NB4 (cell line): Measurements from ENCODE around the gene ZNF740.

Experiments
- DNase-seq: peaks from one replicate; pipeline ENCODE4 v3.0.0; 2010; ENCODE audit warnings: low read depth
- H3K4me3 ChIP-seq: one replicate; pipeline ENCODE4 v1.5.1; 2011; ENCODE audit warnings: mild to moderate bottlenecking, low read depth, low read length, moderate library complexity
- MYC ChIP-seq: IDR thresholded peaks from 2 replicates; pipeline ENCODE4 v1.6.1; 2011; ENCODE audit warnings: low read depth, low read length
- POLR2A ChIP-seq: IDR thresholded peaks from 2 replicates; pipeline ENCODE4 v1.6.1; 2011; ENCODE audit warnings: mild to moderate bottlenecking; ENCODE audit not compliant: insufficient read length; ENCODE audit errors: extremely low read depth
- TF ChIP-seq, protein P1 (sequence below): IDR thresholded peaks from one replicate; pipeline ENCODE4 v1.5.1; 2012; ENCODE audit warnings: low read depth, low read length
- TF ChIP-seq, protein P2 (sequence below): IDR thresholded peaks from 2 replicates; pipeline ENCODE4 v1.6.1; 2011; ENCODE audit warnings: low read depth, low read length

Gene ZNF740

DNA sequence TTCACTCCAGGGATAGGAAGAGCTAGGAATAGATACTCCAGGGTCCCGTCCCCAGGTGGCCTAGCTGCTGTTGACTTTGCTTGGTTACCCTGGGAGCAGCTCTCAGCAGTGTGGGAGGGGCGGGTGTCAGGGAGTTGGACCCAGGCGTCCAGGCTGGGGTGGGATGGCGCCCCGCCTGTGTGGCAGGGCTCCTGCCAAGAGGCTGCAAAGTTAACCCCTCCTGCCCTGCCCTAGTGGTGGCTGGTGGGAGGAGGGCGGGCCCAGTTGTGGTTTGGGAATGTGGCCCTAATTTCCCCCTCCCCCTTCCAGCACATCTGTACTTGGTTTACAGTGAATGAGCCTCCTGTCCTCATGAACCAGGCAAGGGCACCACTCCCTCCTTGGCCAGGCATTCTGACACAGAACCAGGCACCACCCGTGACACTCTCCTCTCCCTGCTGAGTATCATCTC lies 53.2 kb downstream of the ZNF740 start:
- H3K4me3 ChIP-seq = no peak overlapping the region
- no peak for DNase-seq
- TF ChIP-seq, protein P1, sequence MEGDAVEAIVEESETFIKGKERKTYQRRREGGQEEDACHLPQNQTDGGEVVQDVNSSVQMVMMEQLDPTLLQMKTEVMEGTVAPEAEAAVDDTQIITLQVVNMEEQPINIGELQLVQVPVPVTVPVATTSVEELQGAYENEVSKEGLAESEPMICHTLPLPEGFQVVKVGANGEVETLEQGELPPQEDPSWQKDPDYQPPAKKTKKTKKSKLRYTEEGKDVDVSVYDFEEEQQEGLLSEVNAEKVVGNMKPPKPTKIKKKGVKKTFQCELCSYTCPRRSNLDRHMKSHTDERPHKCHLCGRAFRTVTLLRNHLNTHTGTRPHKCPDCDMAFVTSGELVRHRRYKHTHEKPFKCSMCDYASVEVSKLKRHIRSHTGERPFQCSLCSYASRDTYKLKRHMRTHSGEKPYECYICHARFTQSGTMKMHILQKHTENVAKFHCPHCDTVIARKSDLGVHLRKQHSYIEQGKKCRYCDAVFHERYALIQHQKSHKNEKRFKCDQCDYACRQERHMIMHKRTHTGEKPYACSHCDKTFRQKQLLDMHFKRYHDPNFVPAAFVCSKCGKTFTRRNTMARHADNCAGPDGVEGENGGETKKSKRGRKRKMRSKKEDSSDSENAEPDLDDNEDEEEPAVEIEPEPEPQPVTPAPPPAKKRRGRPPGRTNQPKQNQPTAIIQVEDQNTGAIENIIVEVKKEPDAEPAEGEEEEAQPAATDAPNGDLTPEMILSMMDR = no peak
- TF ChIP-seq MYC = no peak
- TF ChIP-seq POLR2A = no peak
- TF ChIP-seq, protein P2, sequence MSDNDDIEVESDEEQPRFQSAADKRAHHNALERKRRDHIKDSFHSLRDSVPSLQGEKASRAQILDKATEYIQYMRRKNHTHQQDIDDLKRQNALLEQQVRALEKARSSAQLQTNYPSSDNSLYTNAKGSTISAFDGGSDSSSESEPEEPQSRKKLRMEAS = no peak

DNA sequence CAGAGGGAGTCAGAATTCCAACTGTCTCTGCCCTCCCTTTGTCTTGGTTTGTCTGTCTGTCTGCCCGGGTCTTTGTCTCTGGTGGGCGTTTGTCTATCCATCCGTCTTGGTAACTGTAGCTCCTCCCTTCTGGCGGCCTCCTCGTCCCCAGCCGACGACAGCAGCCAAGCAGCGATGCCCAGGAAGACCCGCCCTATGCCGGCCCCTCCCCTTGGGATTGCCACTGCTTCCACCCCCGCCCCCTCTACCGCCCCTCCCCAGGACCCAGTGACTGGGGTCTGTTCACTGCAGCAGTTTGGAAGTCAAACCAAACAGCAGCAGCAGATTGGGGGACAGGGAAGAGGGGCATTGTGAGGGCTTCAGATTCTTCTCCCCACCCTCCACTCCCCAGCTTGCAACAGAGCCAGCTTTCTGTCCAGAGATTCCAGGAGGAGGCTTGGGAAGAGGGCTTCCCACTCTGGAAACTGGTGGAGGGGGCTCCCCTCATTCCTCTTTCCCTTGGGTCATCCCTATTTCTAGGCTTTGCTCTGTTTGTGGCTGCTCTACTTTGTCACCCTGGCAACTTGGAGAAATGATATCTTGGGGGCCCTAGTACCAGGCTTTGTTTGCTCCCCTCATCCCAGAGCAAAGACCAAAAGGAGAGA lies 53.9 kb downstream of the ZNF740 start:
- no peak for DNase-seq

DNA sequence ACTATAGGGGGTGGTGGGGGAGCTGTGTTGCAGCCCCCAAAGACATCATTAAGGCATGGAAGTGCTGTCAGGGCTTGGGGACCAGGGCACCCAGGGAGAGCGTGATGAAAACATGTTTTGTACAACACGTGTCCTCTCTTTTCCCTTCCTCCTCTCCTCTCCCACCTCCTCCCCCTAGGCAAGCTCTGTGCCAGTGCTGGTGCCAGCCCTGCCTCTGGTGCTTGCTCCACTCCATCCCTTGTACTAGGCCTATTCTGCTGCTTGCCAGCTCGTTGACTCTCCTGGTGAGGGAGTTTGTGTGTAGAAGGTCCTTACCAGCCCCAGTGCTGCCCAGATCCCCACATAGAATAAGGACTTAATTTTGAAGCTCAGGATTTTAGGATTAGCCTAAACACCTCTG lies 54.6 kb downstream of the ZNF740 start:
- no peak for DNase-seq
- TF ChIP-seq, protein P2 = no peak
- no peak for TF ChIP-seq MYC
- no peak for TF ChIP-seq POLR2A
- TF ChIP-seq, protein P1 = no peak
- no peak overlapping the region for H3K4me3 ChIP-seq

More for the DNA sequence above, 53.9 kb downstream of the ZNF740 start:
- TF ChIP-seq POLR2A (no peak), MYC (no peak)
- TF ChIP-seq, protein P1 = no peak
- TF ChIP-seq, protein P2 = no peak
- no peak overlapping the region for H3K4me3 ChIP-seq

DNA sequence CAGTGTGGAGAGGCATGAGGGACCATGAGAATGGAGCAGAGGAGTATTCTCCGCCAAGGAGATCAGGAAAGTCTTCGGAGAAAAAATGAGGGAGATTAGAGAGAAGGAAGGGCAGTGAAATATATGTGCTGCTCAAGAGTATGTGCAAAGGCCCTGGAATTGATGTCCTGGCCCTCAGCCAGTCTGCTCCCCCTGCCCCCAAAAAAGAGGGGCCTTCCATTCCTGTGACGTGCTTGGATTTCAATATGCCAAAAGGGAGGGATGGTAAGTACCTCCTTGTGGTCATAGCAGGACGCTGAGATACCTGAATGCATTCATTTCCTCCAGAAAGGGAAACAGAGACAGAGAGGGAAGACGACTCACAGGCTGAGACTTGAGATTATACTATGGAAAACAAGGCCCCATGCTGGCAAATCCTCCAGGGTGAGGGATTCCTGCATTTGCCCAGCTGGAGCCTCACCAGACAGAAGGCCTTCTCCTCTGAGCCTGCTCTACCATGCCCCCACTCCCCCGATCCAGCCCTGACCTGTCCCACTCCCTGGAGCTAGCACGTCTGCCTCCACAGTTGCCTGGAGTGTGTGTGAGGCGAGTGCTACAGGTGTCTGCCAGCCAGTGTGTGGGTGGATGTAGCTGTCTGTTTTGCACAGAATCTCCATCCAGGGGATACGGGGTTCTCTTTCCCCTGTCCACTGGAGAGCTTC lies 55.4 kb downstream of the ZNF740 start:
- TF ChIP-seq, protein P1 = no peak
- TF ChIP-seq POLR2A (no peak), MYC (no peak)
- TF ChIP-seq, protein P2 = no peak
- DNase-seq = no peak
- H3K4me3 ChIP-seq = no peak overlapping the region

DNA sequence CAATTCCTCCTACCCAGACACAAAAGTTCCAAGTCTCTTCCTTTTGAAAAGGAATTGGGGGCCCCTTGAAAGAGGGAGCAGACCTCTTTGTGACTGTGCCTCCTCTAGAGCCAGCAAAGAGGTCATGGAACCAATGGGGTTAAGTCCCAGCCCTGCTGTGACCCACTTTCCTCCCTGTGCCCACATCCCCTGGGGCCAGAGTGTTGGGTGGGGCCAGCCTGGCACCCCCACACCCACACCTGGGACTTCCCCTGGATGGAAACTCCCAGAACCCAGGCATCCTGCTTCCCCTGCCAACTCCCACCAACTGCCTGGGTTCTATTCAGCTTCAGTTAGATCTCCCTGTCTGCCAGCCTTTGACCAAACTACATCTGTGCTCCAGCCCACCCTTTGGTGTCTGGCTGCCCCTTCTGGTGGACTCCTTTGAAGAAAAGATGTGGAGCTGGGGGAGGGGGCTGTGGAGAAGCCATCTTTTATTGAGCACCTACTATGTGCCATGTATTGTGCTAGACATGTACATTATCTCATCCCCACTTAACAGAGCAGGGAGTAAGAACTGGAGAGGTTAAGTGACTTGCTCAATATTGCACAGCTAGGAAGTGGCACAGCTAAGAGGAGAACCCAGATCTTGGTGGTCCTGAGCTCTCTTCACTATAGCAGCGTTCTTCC lies 56.1 kb downstream of the ZNF740 start:
- H3K4me3 ChIP-seq = no peak overlapping the region
- DNase-seq = no peak
- TF ChIP-seq, protein P1 = no peak
- TF ChIP-seq POLR2A = no peak
- TF ChIP-seq, protein P2 = no peak
- no peak for TF ChIP-seq MYC
